Measurements from ENCODE around the gene ZNF736. TPM values are rescaled to one million over a fixed set of nuclear protein-coding genes. Genes with fewer than 3 reads are reported as not detected.
"Not testable (repeated sequence)": the region's sequence is repeated elsewhere in the genome, so short reads cannot be mapped to it uniquely, and the experiment has no call there.

The ZNF736 gene
- 8.1 TPM for polyA plus RNA-seq (ENCODE audit: insufficient read length)

DNA sequence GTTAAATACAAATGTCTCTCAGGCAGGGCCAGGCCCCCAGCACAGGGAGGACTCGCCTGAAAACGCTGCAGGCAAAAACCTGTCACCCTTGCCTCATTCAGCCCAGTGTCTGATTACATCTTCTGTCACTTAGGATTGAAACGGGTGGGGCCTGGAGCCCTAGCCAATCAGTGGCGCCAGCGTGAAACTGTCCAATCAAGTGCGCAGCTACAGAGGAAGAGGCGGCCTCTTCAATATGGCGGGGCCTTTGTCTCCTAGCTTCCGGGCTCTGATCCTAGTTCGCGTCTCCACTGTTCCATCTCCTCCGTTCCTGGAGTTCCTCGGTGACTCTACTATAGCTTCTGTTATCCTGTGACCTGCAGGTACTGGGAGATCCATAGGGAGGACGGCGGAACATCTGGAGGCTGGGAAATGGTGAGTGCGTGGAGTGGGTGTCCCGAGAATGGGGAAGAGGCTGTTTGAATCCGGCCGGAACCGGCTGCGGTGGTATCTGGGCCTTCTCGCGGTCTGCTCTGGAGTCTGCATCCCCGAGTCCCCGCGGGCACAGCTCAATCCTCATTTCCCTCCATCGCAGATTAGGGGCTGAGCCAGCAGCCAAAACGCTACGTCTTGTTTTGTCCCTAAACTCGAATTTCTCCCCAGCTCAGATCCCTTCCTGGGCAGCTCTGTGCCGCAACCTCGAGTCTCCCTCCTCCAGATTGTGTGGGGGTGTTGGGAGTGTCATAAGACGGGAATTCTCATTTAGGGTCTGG, at the start of gene ZNF736:
TSS of gene ZNF736 (plus strand) at position 222 of the 752 bp plus-strand sequence. CDS start at position 412, 190 bp downstream.
- DNase-seq (ENCODE audit: low read depth), result peak; percentile 90

- DNase-seq (ENCODE audit: low read depth), result no peak
These were observed 47.3 kb upstream of the ZNF736 start for GRCh38 chr7:64266341-64266919.

- DNase-seq (ENCODE audit: low read depth), result no peak
These were observed 36.1 kb upstream of the ZNF736 start for GRCh38 chr7:64277630-64278029.

GRCh38 chr7:64294701-64295420, 18.9 kb upstream of the ZNF736 start:
- DNase-seq (ENCODE audit: low read depth), result no peak

DNA sequence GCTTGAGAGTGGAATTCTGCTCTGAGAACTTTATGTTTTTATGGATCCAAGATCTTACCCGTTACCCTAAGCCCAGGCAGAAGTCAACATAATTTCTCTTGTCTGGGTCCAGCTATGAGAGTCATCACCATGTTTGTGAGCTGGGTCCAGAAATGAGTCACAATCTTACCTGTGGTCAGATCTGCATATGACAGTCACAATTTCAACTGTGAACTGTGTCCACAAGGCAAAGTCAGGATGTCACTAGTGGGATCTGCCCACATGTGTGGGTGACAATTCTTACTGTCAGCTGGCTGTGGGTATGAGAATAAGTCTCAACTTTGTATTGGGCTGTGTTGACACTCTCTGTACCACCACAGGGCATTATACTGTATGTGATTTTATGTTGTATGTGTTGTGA, 16.3 kb upstream of the ZNF736 start:
- not testable (repeated sequence) for DNase-seq (ENCODE audit: low read depth)

DNA sequence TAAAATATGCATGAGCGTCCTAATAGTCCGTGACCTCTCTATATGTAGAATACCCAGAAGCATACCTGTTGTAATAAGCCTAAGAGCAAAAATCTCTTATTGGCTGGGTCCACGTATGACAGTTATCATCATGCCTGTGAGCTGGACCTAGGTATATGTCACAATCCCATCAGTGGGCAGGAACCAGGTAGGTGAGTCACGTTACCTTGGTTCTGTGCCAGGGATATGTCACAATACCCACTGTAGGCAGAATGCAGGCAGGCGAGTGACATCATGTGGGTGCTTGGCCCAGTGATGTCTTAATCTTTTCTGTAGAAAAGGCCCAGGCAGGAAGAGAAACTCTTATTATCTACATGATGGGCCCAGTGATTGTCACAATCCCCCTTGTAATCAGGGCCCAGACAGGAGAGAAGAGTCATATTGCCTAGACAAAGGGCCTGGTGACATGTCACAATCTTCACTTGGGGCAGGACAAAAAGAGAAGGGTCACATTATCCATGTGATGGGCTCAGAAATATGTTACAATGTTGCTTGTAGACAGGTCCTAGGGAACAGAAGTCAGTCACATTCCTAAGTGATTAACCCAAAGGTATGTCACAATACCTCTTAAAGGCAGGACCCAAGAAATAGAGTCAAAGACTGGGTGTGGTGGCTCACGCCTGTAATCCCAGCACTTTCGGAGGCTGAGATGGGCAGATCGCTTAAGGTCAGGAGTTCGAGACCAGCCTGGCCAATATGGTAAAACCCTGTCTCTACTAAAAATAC, 12.9 kb upstream of the ZNF736 start:
- DNase-seq (ENCODE audit: low read depth), result no peak

DNA sequence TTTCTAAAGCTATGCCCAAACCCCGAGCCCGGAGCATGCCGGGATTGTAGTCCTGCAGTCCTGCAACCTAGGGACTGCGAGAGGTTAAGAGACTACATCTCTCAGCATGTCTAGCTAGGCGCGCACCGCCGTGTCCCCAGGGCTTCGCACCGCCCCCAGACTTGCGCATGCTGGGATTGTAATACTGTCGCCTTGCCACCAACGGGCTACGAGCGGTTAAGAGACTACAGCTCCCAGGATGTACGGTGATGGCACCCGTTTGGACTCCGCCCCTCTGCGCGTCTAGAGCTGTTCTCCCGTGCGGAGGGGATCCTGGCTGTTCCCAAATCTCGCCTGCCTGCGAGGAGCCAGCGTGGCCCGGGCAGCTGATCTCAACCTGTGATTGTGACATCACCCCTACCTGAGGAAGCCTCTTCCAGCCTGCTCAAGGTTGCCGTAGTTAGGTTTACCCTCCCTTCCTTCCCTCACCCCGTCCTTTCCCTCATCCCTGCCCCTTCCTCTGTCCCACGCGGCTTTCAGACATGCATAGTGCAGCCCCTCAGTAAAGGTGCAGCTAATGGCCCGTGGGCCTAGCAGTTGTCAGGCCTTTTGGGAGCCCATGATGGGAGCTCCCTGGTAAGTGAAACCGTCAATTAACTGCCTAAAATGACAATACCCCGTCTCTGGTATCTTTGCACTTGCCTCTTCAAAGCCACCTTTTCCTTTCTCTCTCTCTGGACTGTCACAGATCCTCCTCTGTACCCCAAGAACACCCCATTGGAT, 6.3 kb upstream of the ZNF736 start:
- peak; percentile 63 for DNase-seq (ENCODE audit: low read depth)

GRCh38 chr7:64308016-64308270, 5.8 kb upstream of the ZNF736 start:
- DNase-seq (ENCODE audit: low read depth), result no peak

- DNase-seq (ENCODE audit: low read depth), result no peak
These were observed 3.3 kb upstream of the ZNF736 start for GRCh38 chr7:64310426-64310825.

GRCh38 chr7:64312826-64313225, 935 bp upstream of the ZNF736 start:
- DNase-seq (ENCODE audit: low read depth), result no peak

- DNase-seq (ENCODE audit: low read depth), result no peak
These were observed 805 bp downstream of the ZNF736 start for GRCh38 chr7:64314566-64314965.

GRCh38 chr7:64316031-64316742, 2.4 kb downstream of the ZNF736 start:
- not testable (repeated sequence) for DNase-seq (ENCODE audit: low read depth)

GRCh38 chr7:64320547-64321513, 7.1 kb downstream of the ZNF736 start:
- no peak for DNase-seq (ENCODE audit: low read depth)

DNA sequence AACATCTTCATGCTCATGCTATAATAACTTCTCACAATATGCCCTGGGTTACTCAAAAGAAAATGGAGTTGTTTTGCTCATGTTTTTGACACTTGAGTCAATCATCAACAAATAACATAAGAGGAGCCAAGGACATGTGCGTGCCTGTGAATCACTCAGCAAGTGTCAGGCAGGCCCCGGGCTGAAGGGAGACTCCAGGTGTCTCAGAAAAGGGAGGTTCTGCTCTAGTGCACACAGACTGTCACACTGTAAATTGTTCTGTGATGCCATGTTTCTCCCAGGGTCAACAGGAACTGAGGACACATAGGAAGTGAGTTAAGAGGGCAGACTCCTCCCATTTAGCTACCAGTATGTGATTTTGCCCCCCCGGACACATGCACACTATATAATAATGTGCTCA, 10.4 kb downstream of the ZNF736 start:
- DNase-seq (ENCODE audit: low read depth), result not testable (repeated sequence)

- DNase-seq (ENCODE audit: low read depth), result not testable (repeated sequence)
These were observed 35.0 kb downstream of the ZNF736 start for GRCh38 chr7:64348713-64349210.

- no peak for DNase-seq (ENCODE audit: low read depth)
These were observed 45.8 kb downstream of the ZNF736 start for GRCh38 chr7:64359543-64359942.

GRCh38 chr7:64371116-64371515, 57.4 kb downstream of the ZNF736 start:
- DNase-seq (ENCODE audit: low read depth), result no peak

DNA sequence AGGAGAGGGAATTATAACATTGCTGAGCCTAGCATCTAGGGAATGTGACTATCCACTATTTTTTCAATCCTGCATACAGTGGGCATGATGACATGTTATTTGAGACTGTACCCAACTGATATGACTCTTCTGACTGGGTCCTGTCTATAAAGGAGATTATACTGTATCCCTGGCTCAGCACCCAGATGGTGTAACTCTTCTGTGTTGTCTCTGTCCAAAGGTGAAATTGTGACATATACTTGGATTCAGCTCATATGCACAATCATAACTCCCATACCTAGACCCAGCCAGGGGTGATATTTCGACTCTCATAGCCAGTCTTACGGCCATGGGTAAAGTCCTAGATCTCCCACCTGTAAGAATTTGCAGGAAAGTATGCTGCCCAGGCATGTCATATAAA, 59.3 kb downstream of the ZNF736 start:
- no peak for DNase-seq (ENCODE audit: low read depth)

DNA sequence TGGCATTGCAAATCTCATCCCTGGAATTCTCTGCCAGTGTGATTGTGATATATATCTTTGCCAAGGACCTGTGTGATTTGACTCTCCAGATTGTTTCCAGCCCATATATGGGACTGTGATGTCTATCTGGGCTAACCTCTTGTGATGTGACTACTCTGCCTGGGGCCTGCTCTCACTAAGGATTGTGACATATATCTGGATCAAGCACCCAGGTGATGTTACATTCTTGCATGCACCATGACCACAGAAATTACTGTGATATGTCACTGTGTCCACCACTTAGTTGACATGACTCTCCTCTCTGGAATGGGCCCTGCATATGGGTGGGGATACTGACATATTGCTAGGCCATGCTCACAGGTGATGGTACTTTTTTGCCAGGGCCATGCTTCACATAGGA, 86.6 kb downstream of the ZNF736 start:
- no peak for DNase-seq (ENCODE audit: low read depth)

All from forelimb muscle (tissue), 1 donor.